OCI-LY7 (cell line): ENCODE measurements around the gene SOX2. TPM values are rescaled to one million over a fixed set of nuclear protein-coding genes. Genes with fewer than 3 reads are reported as not detected.

Experiments used
- BruUV-seq: library from RNA; stranded (reverse); fragments of 400-500 nt; replicated peaks from 2 replicates; lab custom pipeline; 2021; lab: Mats Ljungman, UMichigan
- CTCF ChIA-PET: fragments of 300-600 bp; sonication (Branson Sonifier 250); formaldehyde crosslinking; loops from one replicate; lab custom pipeline; 2022; ENCODE audit warnings: antibody characterized with exemption; ENCODE audit not compliant: unreplicated experiment; lab: Charles Lee
- POLR2A ChIA-PET: fragments of 300-600 bp; sonication (Branson Sonifier 250); formaldehyde crosslinking; loops from one replicate; lab custom pipeline; 2022; ENCODE audit warnings: antibody characterized with exemption; lab: Charles Lee
- DNase-seq: peaks from one replicate; pipeline ENCODE4 v3.0.0-alpha.2; 2015; ENCODE audit warnings: low spot score
- H2AFZ ChIP-seq: fragments of 200-600 bp; sonication (generic), shearing (Covaris generic); 2 replicates; pipeline ENCODE4 v1.6.1; 2014; ENCODE audit warnings: mild to moderate bottlenecking, antibody characterized with exemption, low read length, moderate library complexity
- H3K27ac ChIP-seq: fragments of 200-600 bp; sonication (generic); 2 replicates; pipeline ENCODE4 v1.5.1; 2014; ENCODE audit warnings: mixed run types, low read depth, mild to moderate bottlenecking, moderate library complexity, low read length, inconsistent platforms; ENCODE audit not compliant: poor library complexity, severe bottlenecking
- H3K36me3 ChIP-seq: fragments of 200-600 bp; sonication (generic); 2 replicates; pipeline ENCODE4 v1.6.1; 2014; ENCODE audit warnings: mild to moderate bottlenecking, antibody characterized with exemption, low read length, moderate library complexity, mixed read lengths; ENCODE audit not compliant: insufficient read depth
- H3K4me1 ChIP-seq: fragments of 200-600 bp; sonication (generic); 2 replicates; pipeline ENCODE4 v1.5.1; 2014; ENCODE audit warnings: mild to moderate bottlenecking, low read length; ENCODE audit not compliant: insufficient read depth, poor library complexity, severe bottlenecking
- H3K4me2 ChIP-seq: fragments of 200-600 bp; sonication (generic); 2 replicates; pipeline ENCODE4 v1.6.1; 2014; ENCODE audit warnings: mild to moderate bottlenecking, low read length
- H3K4me3 ChIP-seq: fragments of 200-600 bp; sonication (generic); 2 replicates; pipeline ENCODE4 v1.5.1; 2014; ENCODE audit warnings: mild to moderate bottlenecking, low read depth, low read length; ENCODE audit not compliant: poor library complexity, severe bottlenecking
- H3K79me2 ChIP-seq: fragments of 200-600 bp; sonication (generic); 2 replicates; pipeline ENCODE4 v1.6.1; 2016; ENCODE audit warnings: low read depth, mild to moderate bottlenecking, low read length, moderate library complexity, mixed read lengths; ENCODE audit not compliant: insufficient read depth
- H3K9me2 ChIP-seq: fragments of 200-600 bp; sonication (generic); 2 replicates; pipeline ENCODE4 v1.6.1; 2016; ENCODE audit warnings: mild to moderate bottlenecking, low read length, mixed read lengths; ENCODE audit not compliant: insufficient read depth
- H3K9me3 ChIP-seq: fragments of 200-600 bp; sonication (generic); 2 replicates; pipeline ENCODE4 v1.6.1; 2014; ENCODE audit warnings: mild to moderate bottlenecking, mixed run types, low read length, mixed read lengths
- H4K20me1 ChIP-seq: fragments of 200-600 bp; sonication (generic); 2 replicates; pipeline ENCODE4 v1.6.1; 2014; ENCODE audit warnings: mild to moderate bottlenecking, antibody characterized with exemption, low read length, moderate library complexity, mixed read lengths; ENCODE audit not compliant: insufficient read depth
- CTCF ChIP-seq: fragments of 200-600 bp; sonication (generic); conservative IDR thresholded peaks from 2 replicates; pipeline ENCODE4 v1.5.1; 2014; ENCODE audit warnings: mild to moderate bottlenecking, antibody characterized with exemption, low read length, moderate library complexity, mixed read lengths
- EZH2phosphoT487 ChIP-seq: fragments of 200-600 bp; sonication (generic); IDR thresholded peaks from 2 replicates; pipeline ENCODE4 v1.6.1; 2018; ENCODE audit warnings: low read depth, borderline replicate concordance, mild to moderate bottlenecking, mixed run types, antibody characterized with exemption, low read length, moderate library complexity, mixed read lengths
- intact Hi-C: fragments of 100-400 bp; cut with micrococcal nuclease; formaldehyde crosslinking; loops from one replicate; pipeline ENCODE4 v1.10.0; 2022; ENCODE audit not compliant: unreplicated experiment
- total RNA-seq, 2 experiments: library from RNA; depleted of rRNA in 1 of 2; stranded (reverse); fragments of >200 nt in 1 of 2; shearing (Covaris generic) in 1 of 2; gene quantifications; 2 replicates each; pipeline ENCODE4 v1.2.3, GENCODE V29; 2014 to 2022

Gene SOX2
- total RNA-seq, 2 experiments from 2014 or later, result 11.3 to 33.5 TPM

- BruUV-seq, result no TSS peak
- Histone ChIP-seq H2AFZ (no peak overlapping the region), H3K36me3 (no peaks in the 10 kb centered on the region), H3K27ac (no peak overlapping the region), H3K4me3 (no peak overlapping the region), H3K9me2 (no peaks in the 10 kb centered on the region), H3K79me2 (no peaks in the 10 kb centered on the region), H3K9me3 (no peaks in the 10 kb centered on the region), H3K4me1 (no peaks in the 10 kb centered on the region), H3K4me2 (no peak overlapping the region), H4K20me1 (no peaks in the 10 kb centered on the region)
- TF ChIP-seq CTCF (no peak), EZH2phosphoT487 (no peak)
- CTCF ChIA-PET, result no interaction called here
- POLR2A ChIA-PET, result no interaction called here
- intact Hi-C loops, result no loop called here
- no peak for DNase-seq
Measured at GRCh38 chr3:181687731-181688130, 24.0 kb upstream of the SOX2 start.

- ChIA-PET CTCF (no interaction called here), POLR2A (interaction anchor here (0.6 to 0.9 kb wide), 4 partner anchors 10 to 931 kb away, joined by 3 to 4 read pairs (median 3); no protein-coding TSS in a partner anchor)
- H3K4me1 ChIP-seq, result no peaks in the 10 kb centered on the region
- H3K79me2 ChIP-seq, result no peaks in the 10 kb centered on the region
- H2AFZ ChIP-seq, result no peak overlapping the region
- no peaks in the 10 kb centered on the region for H3K9me3 ChIP-seq
- DNase-seq, result no peak
- TF ChIP-seq EZH2phosphoT487 (no peak), CTCF (no peak)
- H3K27ac ChIP-seq, result no peak overlapping the region
- no peaks in the 10 kb centered on the region for H3K36me3 ChIP-seq
- intact Hi-C loops, result no loop called here
- H3K9me2 ChIP-seq, result no peaks in the 10 kb centered on the region
- no TSS peak for BruUV-seq
- no peaks in the 10 kb centered on the region for H4K20me1 ChIP-seq
- no peak overlapping the region for H3K4me2 ChIP-seq
- no peak overlapping the region for H3K4me3 ChIP-seq
Measured at GRCh38 chr3:181689546-181689945, 22.2 kb upstream of the SOX2 start.

GRCh38 chr3:181690769-181691168 lies 21.0 kb upstream of the SOX2 start:
- TF ChIP-seq EZH2phosphoT487, result no peak
- no peak for TF ChIP-seq CTCF

More at GRCh38 chr3:181690769-181691168, 21.0 kb upstream of the SOX2 start:
- no peak for DNase-seq
- Histone ChIP-seq H3K4me2 (no peak overlapping the region), H2AFZ (no peak overlapping the region), H3K36me3 (no peaks in the 10 kb centered on the region), H3K4me3 (no peak overlapping the region), H4K20me1 (no peaks in the 10 kb centered on the region), H3K79me2 (no peaks in the 10 kb centered on the region), H3K27ac (no peak overlapping the region), H3K9me2 (no peaks in the 10 kb centered on the region), H3K4me1 (no peaks in the 10 kb centered on the region), H3K9me3 (no peaks in the 10 kb centered on the region)
- CTCF ChIA-PET, result no interaction called here
- BruUV-seq, result no TSS peak
- POLR2A ChIA-PET, result interaction anchor here (1.3 kb wide), 1 partner anchor 27 kb away, joined by 3 read pairs; no protein-coding TSS in a partner anchor
- intact Hi-C loops, result no loop called here
